Keratinocyte (primary cell): ENCODE measurements around the gene STARD3. TPM values are rescaled to one million over a fixed set of nuclear protein-coding genes. Genes with fewer than 3 reads are reported as not detected.

Experiments used
- DNase-seq: peaks from one replicate; pipeline ENCODE4 v3.0.0-alpha.2; 2011; ENCODE audit warnings: low read depth, missing footprints, low spot score
- FAIRE-seq: peaks from 2 replicates; lab custom pipeline; 2011; peaks lifted over from hg19 to GRCh38; lab: Jason Lieb, UNC
- H2AFZ ChIP-seq: 2 replicates; pipeline ENCODE4 v1.6.0; 2012; ENCODE audit warnings: low read length, control low read depth, inconsistent platforms; ENCODE audit not compliant: control insufficient read depth
- H3K27ac ChIP-seq: 2 replicates; pipeline ENCODE4 v1.5.1; 2011; ENCODE audit warnings: low read length; ENCODE audit not compliant: control insufficient read depth, insufficient read depth
- H3K27me3 ChIP-seq: 3 replicates; pipeline ENCODE4 v1.6.0; 2011; ENCODE audit warnings: low read length; ENCODE audit not compliant: control insufficient read depth, insufficient read depth; ENCODE audit errors: extremely low read depth
- H3K36me3 ChIP-seq, 2 experiments: 2 replicates in 1 of 2; 3 replicates in 1 of 2; pipeline ENCODE4 v1.5.1; 2011; ENCODE audit warnings: low read length in 2 of 2, mild to moderate bottlenecking in 1 of 2; ENCODE audit not compliant: control insufficient read depth in 2 of 2, insufficient read depth in 2 of 2; ENCODE audit errors: extremely low read depth in 1 of 2
- H3K4me1 ChIP-seq: 3 replicates; pipeline ENCODE4 v1.5.1; 2011; ENCODE audit warnings: low read length; ENCODE audit not compliant: control insufficient read depth, insufficient read depth; ENCODE audit errors: extremely low read depth
- H3K4me2 ChIP-seq: 3 replicates; pipeline ENCODE4 v1.6.0; 2011; ENCODE audit warnings: low read depth, low read length; ENCODE audit not compliant: control insufficient read depth, insufficient read depth; ENCODE audit errors: extremely low read depth
- H3K4me3 ChIP-seq, 3 experiments: fragments of 200-600 bp in 1 of 3; sonication (generic) in 1 of 3; 2 replicates in 2 of 3; 3 replicates in 1 of 3; pipeline ENCODE4 v1.5.1; 2011 to 2016; ENCODE audit warnings: low read length in 3 of 3, mild to moderate bottlenecking in 3 of 3, control low read depth in 2 of 3, inconsistent platforms in 1 of 3, low read depth in 1 of 3, mixed read lengths in 1 of 3, mixed run types in 1 of 3, moderate library complexity in 1 of 3; ENCODE audit not compliant: control insufficient read depth in 2 of 3, insufficient read depth in 2 of 3; ENCODE audit errors: extremely low read depth in 1 of 3
- H3K79me2 ChIP-seq: 2 replicates; pipeline ENCODE4 v1.6.0; 2012; ENCODE audit warnings: low read length; ENCODE audit not compliant: control insufficient read depth, insufficient read depth
- H3K9ac ChIP-seq: 3 replicates; pipeline ENCODE4 v1.6.0; 2011; ENCODE audit warnings: low read length; ENCODE audit not compliant: control insufficient read depth, insufficient read depth; ENCODE audit errors: extremely low read depth
- H3K9me1 ChIP-seq: 3 replicates; pipeline ENCODE4 v1.6.0; 2011; ENCODE audit warnings: low read length; ENCODE audit not compliant: control insufficient read depth, insufficient read depth; ENCODE audit errors: extremely low read depth
- H3K9me3 ChIP-seq: 2 replicates; pipeline ENCODE4 v1.5.1; 2012; ENCODE audit warnings: low read depth, low read length; ENCODE audit not compliant: control insufficient read depth
- H4K20me1 ChIP-seq: 3 replicates; pipeline ENCODE4 v1.6.0; 2011; ENCODE audit warnings: low read length; ENCODE audit not compliant: control insufficient read depth, insufficient read depth; ENCODE audit errors: extremely low read depth
- EZH2 ChIP-seq: IDR thresholded peaks from one replicate; pipeline ENCODE4 v1.6.1; 2012; ENCODE audit warnings: inconsistent platforms, mild to moderate bottlenecking, low read length, moderate library complexity
- dilution Hi-C: fragments of 300-500 bp; cut with MboI; formaldehyde crosslinking; loops from one replicate; pipeline ENCODE4 v1.7.0; 2020; ENCODE audit warnings: low sequenced_read_pairs; ENCODE audit not compliant: extremely low pct_ligation_motif_present
- polyA plus RNA-seq, 5 experiments: library from polyadenylated mRNA; depleted of rRNA in 3 of 5; stranded (reverse) in 3 of 5; stranded (forward) in 1 of 5; unstranded in 1 of 5; fragments of >200 nt; gene quantifications; 1 replicate in 1 of 5; 2 replicates in 3 of 5; 3 replicates in 1 of 5; pipeline versions ENCODE4 v1.2.1 to v1.2.3, GENCODE V29; 2011 to 2012; ENCODE audit warnings: missing spikeins in 2 of 5, low read depth in 1 of 5, low replicate concordance in 1 of 5
- TF ChIP-seq, protein P1 (sequence below), 3 experiments: IDR thresholded peaks in 1 of 3; conservative IDR thresholded peaks in 1 of 3; optimal IDR thresholded peaks in 1 of 3; 2 replicates in 2 of 3; 3 replicates in 1 of 3; pipeline versions ENCODE3 to v1.5.1; 2011; ENCODE audit warnings: low read length in 3 of 3, mild to moderate bottlenecking in 3 of 3, moderate library complexity in 2 of 3, control low read depth in 1 of 3, inconsistent platforms in 1 of 3; ENCODE audit not compliant: insufficient read depth in 2 of 3; ENCODE audit errors: extremely low read depth in 1 of 3

Gene STARD3
- polyA plus RNA-seq, 1 donor (not counting 4 experiments of a cell fraction or from before 2014, with no cell fraction given), result 29.0 TPM

DNA sequence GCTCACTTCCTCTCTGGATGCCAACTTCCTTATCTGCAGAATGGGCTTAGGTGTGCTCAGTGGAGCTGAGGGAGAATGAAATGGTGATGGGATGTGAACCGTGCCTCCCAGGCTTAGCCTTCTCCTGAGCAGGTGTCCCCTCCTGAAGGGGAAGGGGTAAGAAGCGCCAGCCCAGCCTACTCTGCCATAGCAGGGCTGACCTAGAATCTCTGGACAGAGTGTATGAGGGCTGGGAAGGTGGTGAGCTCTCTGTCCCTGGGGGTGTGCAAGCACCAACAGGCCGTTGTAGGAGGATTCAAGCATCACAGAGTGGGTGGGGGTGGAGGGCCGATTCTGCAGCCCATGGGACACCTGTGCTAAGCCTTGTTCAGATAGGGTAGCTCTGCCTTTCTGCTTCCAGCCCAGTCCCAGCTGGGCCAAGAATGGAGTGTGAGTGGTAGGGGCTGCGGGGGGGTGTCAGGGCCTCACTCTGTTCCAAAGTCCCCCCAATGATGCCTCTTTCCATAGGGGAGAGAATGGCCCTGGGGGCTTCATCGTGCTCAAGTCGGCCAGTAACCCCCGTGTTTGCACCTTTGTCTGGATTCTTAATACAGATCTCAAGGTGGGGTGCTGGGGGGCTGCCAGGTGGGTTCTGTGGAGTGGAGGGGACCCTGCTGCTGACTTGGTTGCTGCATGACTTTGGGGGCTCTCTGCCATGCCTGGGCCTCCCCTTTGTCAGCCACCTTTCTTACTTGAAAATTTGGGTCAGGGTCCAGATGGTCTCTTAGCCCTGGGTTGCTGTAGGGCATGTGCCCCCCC, 25.0 kb downstream of the STARD3 start:
- Histone ChIP-seq H3K4me2 (no peak overlapping the region), H3K4me1 (peaks cover 5% of the 10 kb centered on the region), H2AFZ (no peak overlapping the region), H3K27ac (no peak overlapping the region), H3K27me3 (peaks cover 14% of the 10 kb centered on the region), H3K9me3 (no peaks in the 10 kb centered on the region), H3K9me1 (no peaks in the 10 kb centered on the region), H4K20me1 (no peaks in the 10 kb centered on the region), H3K4me3 (no peak overlapping the region), H3K79me2 (no peaks in the 10 kb centered on the region), H3K9ac (no peak overlapping the region), H3K36me3 (peaks cover 6 to 16% of the 10 kb centered on the region in 2 experiments)
- dilution Hi-C loops, result no loop called here
- DNase-seq (no peak), FAIRE-seq (no peak)
- TF ChIP-seq, protein P1, sequence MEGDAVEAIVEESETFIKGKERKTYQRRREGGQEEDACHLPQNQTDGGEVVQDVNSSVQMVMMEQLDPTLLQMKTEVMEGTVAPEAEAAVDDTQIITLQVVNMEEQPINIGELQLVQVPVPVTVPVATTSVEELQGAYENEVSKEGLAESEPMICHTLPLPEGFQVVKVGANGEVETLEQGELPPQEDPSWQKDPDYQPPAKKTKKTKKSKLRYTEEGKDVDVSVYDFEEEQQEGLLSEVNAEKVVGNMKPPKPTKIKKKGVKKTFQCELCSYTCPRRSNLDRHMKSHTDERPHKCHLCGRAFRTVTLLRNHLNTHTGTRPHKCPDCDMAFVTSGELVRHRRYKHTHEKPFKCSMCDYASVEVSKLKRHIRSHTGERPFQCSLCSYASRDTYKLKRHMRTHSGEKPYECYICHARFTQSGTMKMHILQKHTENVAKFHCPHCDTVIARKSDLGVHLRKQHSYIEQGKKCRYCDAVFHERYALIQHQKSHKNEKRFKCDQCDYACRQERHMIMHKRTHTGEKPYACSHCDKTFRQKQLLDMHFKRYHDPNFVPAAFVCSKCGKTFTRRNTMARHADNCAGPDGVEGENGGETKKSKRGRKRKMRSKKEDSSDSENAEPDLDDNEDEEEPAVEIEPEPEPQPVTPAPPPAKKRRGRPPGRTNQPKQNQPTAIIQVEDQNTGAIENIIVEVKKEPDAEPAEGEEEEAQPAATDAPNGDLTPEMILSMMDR (optimal IDR thresholded peaks at IDR 0.05 in 1 of 3, IDR thresholded peaks at IDR 0.05 in 1 of 3, conservative IDR thresholded peaks at IDR 0.05 in 1 of 3; ENCODE audit: extremely low read depth in 1 of 3, insufficient read depth in 2 of 3, low read length in 3 of 3), result no peak
- TF ChIP-seq EZH2, result no peak

DNA sequence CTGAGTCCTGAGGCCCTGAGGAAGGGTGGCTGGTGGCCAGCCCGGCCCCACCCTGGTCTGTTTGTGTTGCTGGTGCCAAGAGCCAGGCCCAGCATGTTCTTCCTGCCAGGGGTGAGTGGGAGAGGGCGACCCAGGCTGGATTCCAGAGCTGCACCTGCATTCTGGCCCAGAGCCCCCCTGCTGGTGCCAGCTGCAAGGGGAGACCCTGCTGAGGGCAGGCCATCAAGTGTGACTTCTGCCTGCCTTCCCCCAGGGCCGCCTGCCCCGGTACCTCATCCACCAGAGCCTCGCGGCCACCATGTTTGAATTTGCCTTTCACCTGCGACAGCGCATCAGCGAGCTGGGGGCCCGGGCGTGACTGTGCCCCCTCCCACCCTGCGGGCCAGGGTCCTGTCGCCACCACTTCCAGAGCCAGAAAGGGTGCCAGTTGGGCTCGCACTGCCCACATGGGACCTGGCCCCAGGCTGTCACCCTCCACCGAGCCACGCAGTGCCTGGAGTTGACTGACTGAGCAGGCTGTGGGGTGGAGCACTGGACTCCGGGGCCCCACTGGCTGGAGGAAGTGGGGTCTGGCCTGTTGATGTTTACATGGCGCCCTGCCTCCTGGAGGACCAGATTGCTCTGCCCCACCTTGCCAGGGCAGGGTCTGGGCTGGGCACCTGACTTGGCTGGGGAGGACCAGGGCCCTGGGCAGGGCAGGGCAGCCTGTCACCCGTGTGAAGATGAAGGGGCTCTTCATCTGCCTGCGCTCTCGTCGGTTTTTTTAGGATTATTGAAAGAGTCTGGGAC, 25.8 kb downstream of the STARD3 start:
- Histone ChIP-seq H3K4me1 (peaks cover 5% of the 10 kb centered on the region), H3K36me3 (peaks cover 2 to 16% of the 10 kb centered on the region in 2 experiments), H3K4me2 (no peak overlapping the region), H3K9ac (no peak overlapping the region), H3K27me3 (peaks cover 20% of the 10 kb centered on the region), H3K79me2 (no peaks in the 10 kb centered on the region), H3K27ac (no peak overlapping the region), H2AFZ (no peak overlapping the region), H3K9me3 (no peaks in the 10 kb centered on the region), H4K20me1 (no peaks in the 10 kb centered on the region), H3K4me3 (no peak overlapping the region), H3K9me1 (no peaks in the 10 kb centered on the region)
- dilution Hi-C loops, result no loop called here
- no peak for TF ChIP-seq EZH2
- TF ChIP-seq, protein P1 (optimal IDR thresholded peaks at IDR 0.05 in 1 of 3, IDR thresholded peaks at IDR 0.05 in 1 of 3, conservative IDR thresholded peaks at IDR 0.05 in 1 of 3; ENCODE audit: extremely low read depth in 1 of 3, insufficient read depth in 2 of 3, low read length in 3 of 3), result no peak
- FAIRE-seq, result no peak
- DNase-seq, result no peak
